ENCODE results near the gene UBA6.
"Not testable (repeated sequence)": the region's sequence is repeated elsewhere in the genome, so short reads cannot be mapped to it uniquely, and the experiment has no call there.

Gene UBA6

GRCh38 chr4:67713529-67714247 lies 12.7 kb upstream of the UBA6 start:
- DNase-seq (ENCODE audit: low read depth in 2 of 2), result no peak

GRCh38 chr4:67712650-67713528 lies 11.9 kb upstream of the UBA6 start:
- DNase-seq (ENCODE audit: low read depth in 2 of 2), result no peak

GRCh38 chr4:67712000-67712625 lies 11.2 kb upstream of the UBA6 start:
- DNase-seq (ENCODE audit: low read depth in 2 of 2), result no peak

GRCh38 chr4:67706682-67707081 lies 5.7 kb upstream of the UBA6 start:
- DNase-seq (ENCODE audit: low read depth in 2 of 2), result not testable (repeated sequence)

GRCh38 chr4:67704843-67705242 lies 3.9 kb upstream of the UBA6 start:
- DNase-seq (ENCODE audit: low read depth in 2 of 2), result no peak

GRCh38 chr4:67702166-67702565 lies 1.2 kb upstream of the UBA6 start:
- no peak for DNase-seq (ENCODE audit: low read depth in 2 of 2)

GRCh38 chr4:67701517-67701850 lies 529 bp upstream of the UBA6 start:
- DNase-seq (ENCODE audit: low read depth in 2 of 2), result no peak

GRCh38 chr4:67700116-67700737 lies 728 bp downstream of the UBA6 start:
- no peak for DNase-seq (ENCODE audit: low read depth in 2 of 2)

- no peak for DNase-seq (ENCODE audit: low read depth in 2 of 2)
These were observed 1.4 kb downstream of the UBA6 start for GRCh38 chr4:67699603-67700002.

- DNase-seq (ENCODE audit: low read depth in 2 of 2), result no peak
These were observed 2.9 kb downstream of the UBA6 start for GRCh38 chr4:67697860-67698687.

- DNase-seq (ENCODE audit: low read depth in 2 of 2), result no peak
These were observed 4.9 kb downstream of the UBA6 start for GRCh38 chr4:67696061-67696460.

- no peak for DNase-seq (ENCODE audit: low read depth in 2 of 2)
These were observed 6.3 kb downstream of the UBA6 start for GRCh38 chr4:67694662-67695061.

- no peak for DNase-seq (ENCODE audit: low read depth in 2 of 2)
These were observed 9.6 kb downstream of the UBA6 start for GRCh38 chr4:67691328-67691727.

GRCh38 chr4:67687636-67688035 lies 13.3 kb downstream of the UBA6 start:
- DNase-seq (ENCODE audit: low read depth in 2 of 2), result no peak

- no peak for DNase-seq (ENCODE audit: low read depth in 2 of 2)
These were observed 15.5 kb downstream of the UBA6 start for GRCh38 chr4:67685532-67685859.

GRCh38 chr4:67684839-67685531 lies 16.0 kb downstream of the UBA6 start:
- DNase-seq (ENCODE audit: low read depth in 2 of 2), result no peak

GRCh38 chr4:67682266-67682665 lies 18.7 kb downstream of the UBA6 start:
- DNase-seq (ENCODE audit: low read depth in 2 of 2), result no peak

- no peak for DNase-seq (ENCODE audit: low read depth in 2 of 2)
These were observed 20.3 kb downstream of the UBA6 start for GRCh38 chr4:67680581-67681222.

- no peak for DNase-seq (ENCODE audit: low read depth in 2 of 2)
These were observed 22.3 kb downstream of the UBA6 start for GRCh38 chr4:67678612-67679011.

- DNase-seq (ENCODE audit: low read depth in 2 of 2), result no peak
These were observed 26.9 kb downstream of the UBA6 start for GRCh38 chr4:67674098-67674497.
